GM10266 (cell line): ENCODE measurements around the gene RTEL1.

Source experiments
- DNase-seq: peaks from one replicate; pipeline ENCODE4 v3.0.0; 2012; ENCODE audit errors: extremely low spot score
- TF ChIP-seq, protein P1 (sequence below): IDR thresholded peaks from 2 replicates; pipeline ENCODE4 v1.5.1; 2012; ENCODE audit warnings: mild to moderate bottlenecking, low read depth; ENCODE audit not compliant: control insufficient read depth, insufficient read depth; ENCODE audit errors: missing control alignments

RTEL1 gene

DNA sequence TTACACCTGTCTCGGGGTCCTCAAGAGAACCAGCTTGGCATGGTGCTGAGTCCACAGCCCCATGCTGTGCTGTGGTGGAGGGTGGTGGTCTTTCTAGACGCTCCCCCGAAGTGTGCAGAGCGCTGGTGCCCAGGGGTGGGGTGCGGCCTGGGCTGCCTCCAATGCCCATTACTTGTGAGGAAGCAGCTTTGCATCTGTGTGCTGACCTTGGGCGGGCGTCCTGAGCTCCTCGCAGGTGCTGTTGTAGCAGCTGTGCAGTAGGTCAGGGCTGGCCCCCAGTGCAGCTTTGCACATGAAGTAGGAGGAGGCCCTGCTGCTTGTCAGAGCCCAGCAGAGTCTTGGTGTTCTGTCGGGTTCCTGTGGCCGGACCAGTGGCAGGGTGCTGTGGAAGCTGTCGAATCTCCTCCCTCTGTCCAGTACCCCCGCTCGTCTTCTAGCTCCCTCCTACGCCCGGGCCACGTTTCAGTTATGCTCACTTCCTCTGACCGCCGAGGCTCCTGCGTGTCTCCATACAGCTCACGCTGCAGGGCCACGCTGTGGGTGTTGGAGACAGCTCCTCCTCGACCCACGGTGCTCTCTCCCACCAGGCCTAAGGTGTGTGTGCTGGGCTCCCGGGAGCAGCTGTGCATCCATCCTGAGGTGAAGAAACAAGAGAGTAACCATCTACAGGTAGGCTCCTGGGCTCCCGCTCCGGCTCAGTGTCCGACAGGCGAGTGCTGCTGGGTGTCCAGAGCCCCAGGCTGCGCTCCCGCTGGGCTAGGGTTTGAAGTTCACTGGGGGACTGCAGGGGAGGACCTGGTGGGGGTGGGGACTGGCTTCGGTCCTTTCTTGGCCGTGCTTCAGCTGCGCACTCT lies 4.1 kb downstream of the RTEL1 start:
- DNase-seq, result no peak
- TF ChIP-seq, protein P1, sequence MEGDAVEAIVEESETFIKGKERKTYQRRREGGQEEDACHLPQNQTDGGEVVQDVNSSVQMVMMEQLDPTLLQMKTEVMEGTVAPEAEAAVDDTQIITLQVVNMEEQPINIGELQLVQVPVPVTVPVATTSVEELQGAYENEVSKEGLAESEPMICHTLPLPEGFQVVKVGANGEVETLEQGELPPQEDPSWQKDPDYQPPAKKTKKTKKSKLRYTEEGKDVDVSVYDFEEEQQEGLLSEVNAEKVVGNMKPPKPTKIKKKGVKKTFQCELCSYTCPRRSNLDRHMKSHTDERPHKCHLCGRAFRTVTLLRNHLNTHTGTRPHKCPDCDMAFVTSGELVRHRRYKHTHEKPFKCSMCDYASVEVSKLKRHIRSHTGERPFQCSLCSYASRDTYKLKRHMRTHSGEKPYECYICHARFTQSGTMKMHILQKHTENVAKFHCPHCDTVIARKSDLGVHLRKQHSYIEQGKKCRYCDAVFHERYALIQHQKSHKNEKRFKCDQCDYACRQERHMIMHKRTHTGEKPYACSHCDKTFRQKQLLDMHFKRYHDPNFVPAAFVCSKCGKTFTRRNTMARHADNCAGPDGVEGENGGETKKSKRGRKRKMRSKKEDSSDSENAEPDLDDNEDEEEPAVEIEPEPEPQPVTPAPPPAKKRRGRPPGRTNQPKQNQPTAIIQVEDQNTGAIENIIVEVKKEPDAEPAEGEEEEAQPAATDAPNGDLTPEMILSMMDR, result no peak

DNA sequence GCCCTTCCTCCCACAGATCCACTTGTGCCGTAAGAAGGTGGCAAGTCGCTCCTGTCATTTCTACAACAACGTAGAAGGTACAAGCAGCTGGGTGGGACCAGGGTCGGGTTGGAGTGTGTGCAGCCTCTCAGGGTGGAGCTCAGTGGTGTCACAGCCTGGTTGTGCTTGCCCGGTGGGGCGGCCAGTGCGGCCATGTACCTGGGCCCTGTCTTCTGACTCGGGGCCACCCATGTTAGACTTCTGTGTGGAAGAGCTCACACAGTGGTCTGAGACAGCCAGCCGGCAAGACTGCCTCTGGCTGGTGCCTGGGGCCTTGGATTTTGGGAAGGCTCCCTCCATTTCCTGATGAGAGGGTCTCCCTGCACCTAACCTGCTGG lies 4.7 kb downstream of the RTEL1 start:
- TF ChIP-seq, protein P1, result no peak
- no peak for DNase-seq

DNA sequence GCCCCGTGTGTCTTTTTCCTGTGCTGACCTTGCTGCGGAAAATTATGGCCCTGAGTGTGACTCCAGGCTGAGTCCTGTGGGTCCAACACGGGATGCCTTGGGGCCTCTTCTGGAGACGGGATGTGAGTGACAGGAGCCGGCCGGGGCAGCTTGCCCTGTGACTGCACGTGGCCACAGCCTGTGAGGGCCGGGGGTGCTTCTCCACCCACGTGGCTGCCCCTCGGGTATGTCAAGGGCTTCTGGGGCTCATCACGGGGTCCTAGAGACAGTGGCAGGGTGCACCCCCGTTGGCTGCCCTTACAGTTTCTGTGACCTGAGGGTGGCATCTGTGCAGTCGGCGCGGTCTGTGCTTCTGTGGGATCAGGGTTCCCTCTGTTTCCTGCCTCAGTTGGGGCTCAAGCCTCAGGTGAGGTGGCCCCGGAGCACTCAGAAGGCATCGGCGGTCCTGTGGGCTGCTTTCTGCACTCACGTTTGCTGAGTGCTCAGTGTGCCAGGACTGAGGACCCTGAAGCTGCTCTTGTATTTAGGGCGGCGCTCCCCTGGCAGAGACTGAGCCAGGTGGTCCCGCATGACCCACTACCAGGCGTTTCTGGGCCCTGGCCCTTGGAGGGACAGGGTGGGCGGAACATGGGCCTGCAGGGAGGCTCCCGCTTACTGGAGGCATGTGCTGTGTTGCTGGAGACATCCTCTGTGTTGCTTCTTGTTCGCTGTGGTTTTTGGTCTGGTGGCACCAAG lies 5.4 kb downstream of the RTEL1 start:
- TF ChIP-seq, protein P1, result no peak
- no peak for DNase-seq

DNA sequence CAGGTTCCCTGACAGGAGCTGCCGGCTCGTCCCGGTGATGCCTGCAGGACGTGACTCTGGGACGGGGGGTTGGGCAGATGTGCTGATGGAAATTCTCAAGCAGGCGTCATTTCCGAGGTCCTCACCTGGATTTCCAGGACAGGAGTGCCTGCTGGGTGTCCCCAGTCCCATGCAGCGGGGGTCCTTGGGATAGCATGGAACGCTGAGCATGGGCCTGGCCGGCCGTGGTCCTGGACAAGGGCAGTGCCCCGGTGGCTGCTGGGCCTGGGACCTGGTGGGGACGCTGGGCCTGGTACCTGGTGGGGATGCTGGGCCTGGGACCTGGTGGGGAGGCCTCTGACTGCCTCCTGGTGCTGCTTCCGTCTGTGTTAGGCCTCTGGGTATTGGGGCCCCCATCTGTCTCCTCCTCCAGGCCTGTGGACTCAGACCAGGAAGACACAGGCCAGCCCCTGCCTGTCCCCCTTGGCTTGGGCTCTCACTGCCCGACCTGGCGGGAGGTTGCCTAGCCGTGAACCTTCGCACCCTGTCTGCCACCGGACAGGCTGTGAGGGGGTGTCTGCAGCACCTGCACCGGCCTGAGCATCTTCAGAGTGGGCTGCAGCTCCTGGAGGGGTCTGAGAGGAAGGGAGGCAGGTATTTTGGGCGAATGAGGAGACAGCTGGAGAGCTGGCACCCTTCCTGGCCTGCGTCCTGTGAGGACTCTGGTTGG lies 6.2 kb downstream of the RTEL1 start:
- no peak for DNase-seq
- TF ChIP-seq, protein P1, result no peak

DNA sequence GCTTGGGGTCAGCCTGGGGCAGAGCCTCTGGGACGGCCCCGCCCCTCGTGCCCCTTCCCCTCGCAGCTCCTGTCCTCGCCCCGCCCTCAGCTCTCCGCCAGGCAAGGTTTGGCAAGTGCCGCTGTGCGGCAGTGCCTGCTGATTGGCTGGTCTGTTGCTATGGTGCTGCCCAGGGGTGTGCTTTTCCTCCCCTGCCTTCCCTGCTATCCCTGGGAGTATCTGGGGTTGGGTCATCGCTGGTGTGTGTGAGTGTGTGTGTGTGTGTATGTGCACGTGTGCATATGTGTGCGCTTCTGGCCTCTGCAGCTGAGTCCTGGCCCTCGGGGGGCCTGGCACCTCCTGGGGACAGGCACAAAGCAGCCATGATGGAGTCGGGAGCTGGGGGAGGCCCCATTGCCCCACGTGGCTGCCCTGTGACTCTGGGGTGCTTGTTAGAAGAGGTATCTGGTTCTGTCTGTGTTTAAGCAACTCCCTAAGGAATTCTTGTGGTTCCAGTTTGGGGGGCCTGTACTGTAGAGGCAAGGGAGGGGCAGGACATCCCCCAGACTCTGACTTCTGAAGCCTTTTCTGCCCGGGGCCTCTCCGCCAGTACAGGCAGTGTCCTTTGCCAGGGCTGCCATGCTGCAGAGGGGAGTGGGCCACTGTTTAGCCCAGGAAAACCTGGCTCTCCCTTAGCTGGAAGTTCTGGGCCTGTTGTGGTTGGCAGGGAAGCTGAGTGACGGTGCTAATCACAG lies 6.9 kb downstream of the RTEL1 start:
- DNase-seq, result no peak
- TF ChIP-seq, protein P1, result no peak

DNA sequence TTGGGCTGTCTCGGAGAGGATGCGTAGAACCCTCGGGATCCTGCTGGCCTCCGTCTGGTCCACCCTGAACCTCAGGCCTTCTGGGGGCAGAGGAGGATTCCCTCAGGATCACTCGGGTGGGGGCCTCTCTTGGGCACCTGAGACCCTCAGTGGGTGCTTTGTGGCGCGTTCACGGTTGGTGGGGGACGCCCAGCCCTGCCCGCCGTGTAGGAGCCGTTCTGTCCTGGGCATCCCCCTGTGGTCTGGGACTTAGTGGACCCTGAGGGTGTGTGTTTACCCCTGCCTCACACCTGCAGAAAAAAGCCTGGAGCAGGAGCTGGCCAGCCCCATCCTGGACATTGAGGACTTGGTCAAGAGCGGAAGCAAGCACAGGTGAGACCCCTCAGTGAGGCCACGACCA lies 7.6 kb downstream of the RTEL1 start:
- TF ChIP-seq, protein P1, result no peak
- no peak for DNase-seq
